Suppressor macrophage treated with lipopolysaccharide for 1 hour (primary cell): ENCODE data around the gene C1RL.
A peak's percentile ranks its signal among the peaks of the same experiment; 100 is the strongest.

Experiments
- DNase-seq, 3 donors: peaks; one replicate each; pipeline ENCODE4 v3.0.0-alpha.2; 2020 to 2022

C1RL gene

GRCh38 chr12:7091660-7092228 lies 17.3 kb downstream of the C1RL start:
- DNase-seq, result no peak

- no peak for DNase-seq
Measured at GRCh38 chr12:7091171-7091570, 17.8 kb downstream of the C1RL start.

- no peak for DNase-seq
Measured at GRCh38 chr12:7090222-7090998, 18.6 kb downstream of the C1RL start.

GRCh38 chr12:7089196-7089871 lies 19.7 kb downstream of the C1RL start:
- no peak for DNase-seq

GRCh38 chr12:7083125-7083524 lies 25.9 kb downstream of the C1RL start:
- DNase-seq, result no peak

- no peak for DNase-seq
Measured at GRCh38 chr12:7081037-7081436, 28.0 kb downstream of the C1RL start.

GRCh38 chr12:7079826-7080125 lies 29.2 kb downstream of the C1RL start:
- no peak for DNase-seq

- no peak for DNase-seq
Measured at GRCh38 chr12:7078163-7078562, 30.9 kb downstream of the C1RL start.

GRCh38 chr12:7076493-7076892 lies 32.5 kb downstream of the C1RL start:
- DNase-seq, result no peak

GRCh38 chr12:7075939-7076338 lies 33.1 kb downstream of the C1RL start:
- no peak for DNase-seq

GRCh38 chr12:7075518-7075917 lies 33.5 kb downstream of the C1RL start:
- DNase-seq, result no peak

GRCh38 chr12:7073946-7074345 lies 35.1 kb downstream of the C1RL start:
- DNase-seq, result peak in 1 of 3 donors; percentile 20

- no peak for DNase-seq
Measured at GRCh38 chr12:7072554-7072953, 36.5 kb downstream of the C1RL start.

GRCh38 chr12:7072035-7072434 lies 37.0 kb downstream of the C1RL start:
- DNase-seq, result no peak

GRCh38 chr12:7069386-7069785 lies 39.6 kb downstream of the C1RL start:
- no peak for DNase-seq

- DNase-seq, result no peak
Measured at GRCh38 chr12:7068994-7069346, 40.0 kb downstream of the C1RL start.

- DNase-seq, result no peak
Measured at GRCh38 chr12:7068240-7068993, 40.6 kb downstream of the C1RL start.

- no peak for DNase-seq
Measured at GRCh38 chr12:7067096-7067495, 41.9 kb downstream of the C1RL start.

- DNase-seq, result no peak
Measured at GRCh38 chr12:7066596-7066995, 42.4 kb downstream of the C1RL start.

- no peak for DNase-seq
Measured at GRCh38 chr12:7065073-7065623, 43.9 kb downstream of the C1RL start.

GRCh38 chr12:7064516-7064915 lies 44.5 kb downstream of the C1RL start:
- no peak for DNase-seq

GRCh38 chr12:7061596-7061995 lies 47.4 kb downstream of the C1RL start:
- no peak for DNase-seq

GRCh38 chr12:7061138-7061537 lies 47.9 kb downstream of the C1RL start:
- no peak for DNase-seq
